Measurements from ENCODE around the gene DAD1. TPM values are rescaled to one million over a fixed set of nuclear protein-coding genes. Genes with fewer than 3 reads are reported as not detected.

DAD1 gene
- total RNA-seq, 1 donor from 2014 or later, result 244 TPM

GRCh38 chr14:22563987-22564386, 25.0 kb downstream of the DAD1 start:
- Histone ChIP-seq H3K9me3 (ENCODE audit: control insufficient read depth in 3 of 3, low read length in 3 of 3) (no peaks in the 10 kb centered on the region), H3K4me1 (ENCODE audit: control insufficient read depth in 3 of 3, insufficient read depth in 3 of 3, low read length in 3 of 3) (peaks cover 3 to 50% (median 22%) of the 10 kb centered on the region in 3 donors), H3K27ac (ENCODE audit: low read depth, low read length) (no peak overlapping the region), H3K9ac (ENCODE audit: low read depth in 1 of 3, low read length in 3 of 3) (no peak overlapping the region), H3K36me3 (ENCODE audit: control insufficient read depth in 3 of 3, insufficient read depth in 3 of 3, low read length in 3 of 3) (peaks cover 0 to 11% (median 0%) of the 10 kb centered on the region in 3 donors), H3K4me3 (ENCODE audit: low read length in 3 of 3) (no peak overlapping the region), H3K27me3 (ENCODE audit: control insufficient read depth in 3 of 3, insufficient read depth in 3 of 3, low read length in 3 of 3) (no peaks in the 10 kb centered on the region)

DNA sequence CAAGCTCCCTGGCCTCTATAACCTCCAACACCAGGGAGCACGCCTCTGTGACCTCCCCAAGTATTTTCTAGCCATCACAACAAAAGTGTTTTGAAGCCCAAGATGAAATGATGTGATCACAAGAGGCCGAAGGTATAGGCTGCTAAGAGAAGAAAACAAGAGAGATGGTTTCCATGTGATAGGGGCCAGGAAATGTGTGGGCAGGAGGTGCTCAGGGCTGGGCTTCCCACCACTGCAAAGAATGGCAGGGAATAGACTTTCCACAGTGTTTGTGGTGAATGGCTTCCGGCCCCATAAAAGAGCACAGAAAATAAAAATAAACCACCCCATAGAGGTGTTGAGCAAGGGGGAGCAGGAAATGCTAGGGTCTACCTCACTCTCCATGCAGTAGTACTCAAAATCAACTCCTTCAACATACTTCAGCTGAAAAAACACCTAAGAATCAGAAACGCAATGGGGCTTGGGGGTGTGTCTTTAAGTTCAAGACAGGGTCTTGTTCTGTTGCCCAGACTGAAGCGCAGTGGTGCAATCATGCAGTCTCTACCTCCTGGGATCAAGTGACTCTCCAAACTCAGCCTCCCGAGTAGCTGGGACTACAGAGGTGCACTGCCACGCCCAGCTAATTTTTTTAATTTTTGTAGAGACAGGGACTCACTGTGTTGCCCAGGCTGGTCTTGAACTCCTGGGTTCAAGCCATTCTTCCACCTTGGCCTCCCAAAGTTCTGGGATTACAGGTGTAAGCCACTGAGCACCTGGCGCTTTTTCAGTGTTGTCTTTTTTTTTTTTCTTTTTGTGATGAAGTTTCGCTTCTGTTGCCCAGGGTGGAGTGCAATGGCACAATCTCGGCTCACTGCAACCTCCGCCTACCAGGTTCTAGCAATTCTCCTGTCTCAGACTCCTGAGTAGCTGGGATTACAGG, 27.1 kb downstream of the DAD1 start:
- Histone ChIP-seq H3K9me3 (ENCODE audit: control insufficient read depth in 3 of 3, low read length in 3 of 3) (no peaks in the 10 kb centered on the region), H3K4me1 (ENCODE audit: control insufficient read depth in 3 of 3, insufficient read depth in 3 of 3, low read length in 3 of 3) (peaks cover 10 to 43% (median 23%) of the 10 kb centered on the region in 3 donors)

DNA sequence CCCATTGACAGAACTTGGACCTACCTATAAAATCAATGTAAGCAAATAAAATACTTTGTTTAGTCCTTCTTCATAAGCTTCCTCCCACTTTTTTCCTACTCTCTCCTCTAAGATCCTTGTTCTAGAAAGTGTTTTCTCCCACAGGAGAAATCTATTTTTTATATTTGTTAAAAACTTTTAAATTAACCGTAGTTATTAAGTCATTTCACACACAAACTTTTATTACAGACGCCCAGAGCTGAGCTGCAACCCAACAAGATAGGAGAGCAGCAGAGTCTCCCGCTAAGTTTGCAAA, 27.7 kb downstream of the DAD1 start:
- Histone ChIP-seq H3K4me3 (ENCODE audit: low read length in 3 of 3) (no peak overlapping the region), H3K9ac (ENCODE audit: low read depth in 1 of 3, low read length in 3 of 3) (no peak overlapping the region), H3K36me3 (ENCODE audit: control insufficient read depth in 3 of 3, insufficient read depth in 3 of 3, low read length in 3 of 3) (peaks cover 0 to 11% (median 0%) of the 10 kb centered on the region in 3 donors), H3K27me3 (ENCODE audit: control insufficient read depth in 3 of 3, insufficient read depth in 3 of 3, low read length in 3 of 3) (no peaks in the 10 kb centered on the region), H3K4me1 (ENCODE audit: control insufficient read depth in 3 of 3, insufficient read depth in 3 of 3, low read length in 3 of 3) (peaks cover 16 to 48% (median 23%) of the 10 kb centered on the region in 3 donors), H3K27ac (ENCODE audit: low read depth, low read length) (no peak overlapping the region), H3K9me3 (ENCODE audit: control insufficient read depth in 3 of 3, low read length in 3 of 3) (no peaks in the 10 kb centered on the region)

More for the DNA sequence above, 27.1 kb downstream of the DAD1 start:
- Histone ChIP-seq H3K36me3 (ENCODE audit: control insufficient read depth in 3 of 3, insufficient read depth in 3 of 3, low read length in 3 of 3) (peaks cover 0 to 11% (median 0%) of the 10 kb centered on the region in 3 donors), H3K27ac (ENCODE audit: low read depth, low read length) (no peak overlapping the region), H3K27me3 (ENCODE audit: control insufficient read depth in 3 of 3, insufficient read depth in 3 of 3, low read length in 3 of 3) (no peaks in the 10 kb centered on the region), H3K9ac (ENCODE audit: low read depth in 1 of 3, low read length in 3 of 3) (no peak overlapping the region), H3K4me3 (ENCODE audit: low read length in 3 of 3) (no peak overlapping the region)

DNA sequence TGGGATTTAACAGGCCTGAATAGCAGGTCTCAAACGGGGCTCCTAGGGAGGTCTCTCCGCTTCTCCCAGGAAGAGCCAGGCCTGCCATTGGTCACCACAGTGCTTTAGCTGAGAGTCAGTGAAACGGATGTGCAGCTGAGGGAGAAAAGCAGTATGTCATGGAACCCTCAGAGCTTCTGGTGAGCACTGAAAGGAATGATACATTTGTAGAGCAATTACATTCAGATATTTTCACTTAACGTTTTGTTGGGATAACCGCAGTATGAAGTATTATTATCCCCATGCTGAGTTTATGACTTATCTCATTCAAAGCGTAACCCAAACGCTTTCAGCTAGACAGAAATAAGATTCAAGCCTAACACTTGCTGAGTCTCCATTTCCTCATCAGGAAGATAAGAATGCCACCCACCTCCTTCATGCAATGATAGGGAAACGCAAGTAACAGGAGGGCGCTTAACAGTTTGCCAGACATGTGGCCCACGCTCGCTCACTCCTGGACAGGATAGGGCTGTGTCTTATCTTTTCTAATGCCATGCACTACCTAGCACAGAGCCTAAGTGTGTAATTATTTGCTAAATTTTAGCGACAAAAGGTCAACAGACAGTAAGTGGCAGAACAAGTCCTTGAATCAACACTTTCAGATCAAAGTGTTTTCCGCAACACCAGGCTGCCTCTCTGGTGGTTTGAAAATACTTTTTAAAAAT, 28.2 kb downstream of the DAD1 start:
- no peaks in the 10 kb centered on the region for H3K9me3 ChIP-seq (ENCODE audit: control insufficient read depth in 3 of 3, low read length in 3 of 3)
- peaks cover 0 to 11% (median 0%) of the 10 kb centered on the region in 3 donors for H3K36me3 ChIP-seq (ENCODE audit: control insufficient read depth in 3 of 3, insufficient read depth in 3 of 3, low read length in 3 of 3)
- peaks cover 16 to 51% (median 23%) of the 10 kb centered on the region in 3 donors for H3K4me1 ChIP-seq (ENCODE audit: control insufficient read depth in 3 of 3, insufficient read depth in 3 of 3, low read length in 3 of 3)
- H3K9ac ChIP-seq (ENCODE audit: low read depth in 1 of 3, low read length in 3 of 3), result no peak overlapping the region
- H3K27me3 ChIP-seq (ENCODE audit: control insufficient read depth in 3 of 3, insufficient read depth in 3 of 3, low read length in 3 of 3), result no peaks in the 10 kb centered on the region
- H3K27ac ChIP-seq (ENCODE audit: low read depth, low read length), result no peak overlapping the region
- H3K4me3 ChIP-seq (ENCODE audit: low read length in 3 of 3), result no peak overlapping the region

GRCh38 chr14:22559041-22559440, 30.0 kb downstream of the DAD1 start:
- Histone ChIP-seq H3K9ac (ENCODE audit: low read depth in 1 of 3, low read length in 3 of 3) (peak overlapping the region in 1 of 3 donors; percentile 33), H3K27me3 (ENCODE audit: control insufficient read depth in 3 of 3, insufficient read depth in 3 of 3, low read length in 3 of 3) (no peaks in the 10 kb centered on the region), H3K4me3 (ENCODE audit: low read length in 3 of 3) (no peak overlapping the region), H3K27ac (ENCODE audit: low read depth, low read length) (peak overlapping the region; percentile 43), H3K9me3 (ENCODE audit: control insufficient read depth in 3 of 3, low read length in 3 of 3) (no peaks in the 10 kb centered on the region), H3K4me1 (ENCODE audit: control insufficient read depth in 3 of 3, insufficient read depth in 3 of 3, low read length in 3 of 3) (peaks cover 18 to 39% (median 22%) of the 10 kb centered on the region in 3 donors), H3K36me3 (ENCODE audit: control insufficient read depth in 3 of 3, insufficient read depth in 3 of 3, low read length in 3 of 3) (peaks cover 0 to 4% (median 0%) of the 10 kb centered on the region in 3 donors)

GRCh38 chr14:22558221-22558913, 30.7 kb downstream of the DAD1 start:
- H3K9me3 ChIP-seq (ENCODE audit: control insufficient read depth in 3 of 3, low read length in 3 of 3), result no peaks in the 10 kb centered on the region
- peak overlapping the region; percentile 43 for H3K27ac ChIP-seq (ENCODE audit: low read depth, low read length)
- peaks cover 18 to 32% (median 18%) of the 10 kb centered on the region in 3 donors for H3K4me1 ChIP-seq (ENCODE audit: control insufficient read depth in 3 of 3, insufficient read depth in 3 of 3, low read length in 3 of 3)
- H3K4me3 ChIP-seq (ENCODE audit: low read length in 3 of 3), result no peak overlapping the region
- no peaks in the 10 kb centered on the region for H3K27me3 ChIP-seq (ENCODE audit: control insufficient read depth in 3 of 3, insufficient read depth in 3 of 3, low read length in 3 of 3)
- H3K9ac ChIP-seq (ENCODE audit: low read depth in 1 of 3, low read length in 3 of 3), result no peak overlapping the region
- H3K36me3 ChIP-seq (ENCODE audit: control insufficient read depth in 3 of 3, insufficient read depth in 3 of 3, low read length in 3 of 3), result no peaks in the 10 kb centered on the region

DNA sequence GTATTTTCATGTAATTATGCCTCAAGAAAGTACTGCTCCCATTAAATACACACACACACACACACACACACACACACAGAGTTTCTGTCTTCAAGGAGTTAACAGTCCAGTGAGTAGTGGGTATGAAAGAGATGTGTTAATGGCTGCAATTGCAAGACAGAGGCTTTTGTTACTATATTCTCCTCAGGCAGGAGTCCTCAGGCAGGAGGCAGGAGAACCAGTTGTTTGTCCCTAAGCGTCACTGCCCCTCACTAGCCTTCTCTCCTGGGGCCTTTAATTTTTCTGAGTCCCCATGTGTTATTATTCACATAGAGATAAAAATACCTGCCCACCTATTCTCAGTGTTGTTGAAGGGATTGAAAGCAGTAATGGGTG, 31.2 kb downstream of the DAD1 start:
- Histone ChIP-seq H3K9me3 (ENCODE audit: control insufficient read depth in 3 of 3, low read length in 3 of 3) (no peaks in the 10 kb centered on the region), H3K27ac (ENCODE audit: low read depth, low read length) (peak overlapping the region; percentile 43), H3K4me3 (ENCODE audit: low read length in 3 of 3) (no peak overlapping the region), H3K36me3 (ENCODE audit: control insufficient read depth in 3 of 3, insufficient read depth in 3 of 3, low read length in 3 of 3) (no peaks in the 10 kb centered on the region), H3K9ac (ENCODE audit: low read depth in 1 of 3, low read length in 3 of 3) (no peak overlapping the region), H3K4me1 (ENCODE audit: control insufficient read depth in 3 of 3, insufficient read depth in 3 of 3, low read length in 3 of 3) (peaks cover 18 to 31% (median 18%) of the 10 kb centered on the region in 3 donors), H3K27me3 (ENCODE audit: control insufficient read depth in 3 of 3, insufficient read depth in 3 of 3, low read length in 3 of 3) (no peaks in the 10 kb centered on the region)

- Histone ChIP-seq H3K27me3 (ENCODE audit: control insufficient read depth in 3 of 3, insufficient read depth in 3 of 3, low read length in 3 of 3) (no peaks in the 10 kb centered on the region), H3K9me3 (ENCODE audit: control insufficient read depth in 3 of 3, low read length in 3 of 3) (no peaks in the 10 kb centered on the region), H3K4me3 (ENCODE audit: low read length in 3 of 3) (peak overlapping the region; percentile 35 to 60 (median 45)), H3K9ac (ENCODE audit: low read depth in 1 of 3, low read length in 3 of 3) (peak overlapping the region; percentile 55 to 71 (median 61)), H3K36me3 (ENCODE audit: control insufficient read depth in 3 of 3, insufficient read depth in 3 of 3, low read length in 3 of 3) (no peaks in the 10 kb centered on the region), H3K4me1 (ENCODE audit: control insufficient read depth in 3 of 3, insufficient read depth in 3 of 3, low read length in 3 of 3) (peaks cover 18 to 28% (median 18%) of the 10 kb centered on the region in 3 donors), H3K27ac (ENCODE audit: low read depth, low read length) (peak overlapping the region; percentile 26)
These were observed 31.9 kb downstream of the DAD1 start for GRCh38 chr14:22556990-22557623.
